Activated CD4-positive, alpha-beta T cell treated with anti-CD3 and anti-CD28 coated beads, Interleukin-10, Interleukin-2, amounts not matched to agents 100 ng/mL and 50 ng/mL, durations not matched to agents 16 hours and 8 hours (primary cell): ENCODE results near the gene CACNA1C.
A peak's percentile ranks its signal among the peaks of the same experiment; 100 is the strongest.

Experiments used
- DNase-seq: peaks from one replicate; pipeline ENCODE4 v3.0.0-alpha.2; 2020

CACNA1C gene

GRCh38 chr12:2662524-2662923, 609.7 kb downstream of the CACNA1C start:
- no peak for DNase-seq

- no peak for DNase-seq
These were observed 612.2 kb downstream of the CACNA1C start for GRCh38 chr12:2664721-2665577.

- peak; percentile 20 for DNase-seq
These were observed 613.6 kb downstream of the CACNA1C start for GRCh38 chr12:2666411-2666810.

- no peak for DNase-seq
These were observed 614.1 kb downstream of the CACNA1C start for GRCh38 chr12:2666846-2667245.

DNA sequence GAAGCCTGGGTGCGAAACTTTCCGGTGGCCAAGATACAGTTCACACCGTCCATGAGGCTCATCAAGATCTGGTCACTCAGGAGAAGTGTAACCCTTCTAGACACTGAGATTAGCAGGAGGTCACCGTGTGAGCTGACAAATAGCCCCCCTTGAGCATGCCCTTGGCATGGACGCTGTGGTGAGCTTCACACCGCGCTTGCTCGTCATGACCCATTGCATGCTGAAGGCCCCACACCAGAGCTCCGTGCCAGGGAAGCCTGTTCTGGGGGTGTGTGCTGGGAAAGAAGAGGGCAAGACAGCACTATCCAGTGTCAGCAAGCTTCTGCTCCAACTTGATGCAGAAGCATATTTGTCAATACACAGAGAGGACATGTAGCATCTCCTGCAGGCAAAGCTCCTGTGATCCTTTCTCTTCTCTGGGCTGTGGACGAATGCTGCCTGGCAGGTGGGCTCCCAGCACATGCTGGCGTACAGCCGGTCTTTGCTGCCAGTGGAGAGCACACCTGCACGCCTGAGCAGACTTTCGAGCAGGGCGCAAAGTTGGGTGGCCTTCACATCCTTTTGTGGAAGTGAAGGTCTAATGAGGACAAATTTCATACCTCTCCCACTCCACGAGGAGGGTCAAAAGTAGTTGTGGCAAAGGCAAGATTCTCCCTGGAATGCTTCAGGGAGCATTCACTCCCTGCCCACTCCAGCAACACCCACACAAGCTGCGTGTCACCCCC, 615.1 kb downstream of the CACNA1C start:
- no peak for DNase-seq

- no peak for DNase-seq
These were observed 616.0 kb downstream of the CACNA1C start for GRCh38 chr12:2668816-2669215.

- DNase-seq, result no peak
These were observed 616.8 kb downstream of the CACNA1C start for GRCh38 chr12:2669560-2669959.

- no peak for DNase-seq
These were observed 620.1 kb downstream of the CACNA1C start for GRCh38 chr12:2672863-2673262.

GRCh38 chr12:2673966-2674810, 621.4 kb downstream of the CACNA1C start:
- DNase-seq, result no peak

- DNase-seq, result no peak
These were observed 623.0 kb downstream of the CACNA1C start for GRCh38 chr12:2675776-2676175.

DNA sequence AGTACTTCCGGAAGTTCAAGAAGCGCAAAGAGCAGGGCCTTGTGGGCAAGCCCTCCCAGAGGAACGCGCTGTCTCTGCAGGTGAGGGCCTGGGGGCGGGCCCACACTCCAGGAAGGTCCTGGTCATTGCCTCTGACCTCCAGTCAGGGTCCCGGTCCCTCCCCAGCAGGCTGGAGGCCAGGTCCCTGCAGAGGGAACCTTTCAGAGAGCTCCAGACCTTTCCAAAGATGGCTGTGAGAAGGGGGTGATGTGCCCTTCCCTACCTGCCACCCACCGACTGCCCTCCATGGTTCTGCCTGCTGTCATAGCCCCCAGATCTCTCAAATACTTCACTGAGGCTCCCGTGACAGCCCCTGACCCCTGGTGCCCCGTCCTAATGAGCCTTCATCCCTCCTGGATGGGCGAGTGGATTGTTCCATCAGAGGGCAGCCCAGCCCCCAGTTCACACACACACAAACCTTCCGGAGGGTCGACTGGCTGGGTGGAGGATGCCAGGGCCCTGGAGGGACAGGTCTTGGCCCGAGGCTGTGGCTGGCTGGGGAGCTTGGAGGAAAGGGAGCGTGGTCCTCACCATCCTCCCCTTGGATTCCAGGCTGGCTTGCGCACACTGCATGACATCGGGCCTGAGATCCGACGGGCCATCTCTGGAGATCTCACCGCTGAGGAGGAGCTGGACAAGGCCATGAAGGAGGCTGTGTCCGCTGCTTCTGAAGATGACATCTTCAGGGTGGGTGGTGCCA, 624.5 kb downstream of the CACNA1C start:
- no peak for DNase-seq

DNA sequence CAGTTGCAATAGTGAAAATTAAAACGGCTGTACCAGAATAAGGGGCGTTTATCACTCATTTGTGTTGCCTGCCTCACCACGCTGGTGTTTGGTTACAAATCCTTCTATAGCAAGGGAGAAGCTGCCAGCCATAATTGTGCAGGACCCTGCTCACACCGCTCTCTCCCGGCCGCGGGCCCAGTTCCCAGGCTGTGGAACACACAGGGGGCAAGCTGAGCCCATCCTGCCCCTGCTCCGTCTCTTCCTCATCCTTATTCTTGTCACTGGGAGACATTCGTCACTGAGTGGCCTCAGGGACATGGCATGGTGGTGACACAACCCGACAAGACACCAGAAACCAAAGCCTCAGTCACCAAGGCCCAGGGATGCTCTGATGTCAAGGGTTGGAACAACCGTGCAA, 625.6 kb downstream of the CACNA1C start:
- DNase-seq, result no peak

- DNase-seq, result no peak
These were observed 626.5 kb downstream of the CACNA1C start for GRCh38 chr12:2679068-2679815.

DNA sequence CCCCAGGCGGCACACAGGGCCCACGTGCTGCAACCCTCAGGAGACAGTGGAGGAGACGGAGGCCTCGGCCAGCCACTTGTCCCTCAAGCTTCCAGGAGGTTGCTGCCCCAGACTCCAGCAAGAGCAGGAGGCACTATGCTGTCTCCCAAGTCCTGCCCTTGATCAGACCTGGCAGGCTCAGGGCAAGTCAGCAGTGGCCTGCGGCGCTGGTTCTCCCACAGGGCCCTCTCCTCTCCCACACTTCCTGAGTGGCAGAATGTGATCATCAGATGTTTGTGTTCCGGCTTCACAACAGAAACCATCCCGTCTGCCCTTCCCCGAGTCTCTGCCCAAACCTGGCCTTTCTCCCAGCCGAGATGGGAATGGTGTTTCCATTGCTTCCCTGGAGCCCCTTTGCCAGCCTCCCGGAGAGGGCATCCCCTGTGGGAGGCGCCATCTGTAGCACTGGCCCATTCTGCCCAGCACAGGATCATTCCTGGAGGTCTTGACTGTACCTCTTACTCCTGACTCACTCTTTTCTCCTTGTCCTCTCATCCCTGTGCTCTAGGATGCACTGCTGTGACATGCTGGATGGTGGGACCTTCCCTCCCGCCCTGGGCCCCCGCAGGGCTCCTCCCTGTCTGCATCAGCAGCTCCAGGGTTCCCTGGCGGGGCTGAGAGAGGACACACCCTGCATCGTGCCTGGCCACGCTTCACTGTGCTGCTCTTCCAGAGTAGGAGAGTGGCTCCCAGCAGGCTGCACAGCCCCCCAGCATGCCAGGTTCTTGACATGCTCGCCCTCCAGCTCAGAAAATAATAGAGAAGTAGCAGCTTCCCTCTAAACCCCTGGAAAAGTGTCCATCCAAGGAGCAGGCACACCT, 627.3 kb downstream of the CACNA1C start:
- no peak for DNase-seq

- no peak for DNase-seq
These were observed 627.9 kb downstream of the CACNA1C start for GRCh38 chr12:2680676-2681039.

- no peak for DNase-seq
These were observed 628.8 kb downstream of the CACNA1C start for GRCh38 chr12:2681450-2682205.

GRCh38 chr12:2682296-2683251, 629.8 kb downstream of the CACNA1C start:
- peak; percentile 36 for DNase-seq

- DNase-seq, result no peak
These were observed 630.7 kb downstream of the CACNA1C start for GRCh38 chr12:2683283-2684025.
